GM12878 (cell line): Measurements from ENCODE around the gene ESRRB. TPM values are rescaled to one million over a fixed set of nuclear protein-coding genes. Genes with fewer than 3 reads are reported as not detected.
A peak's percentile ranks its signal among the peaks of the same experiment; 100 is the strongest.

Experiments used
- ATAC-seq: fragments of 200-7000 bp; cut with Tn5 transposase; 3 replicates; pipeline ENCODE4 v1.9.1; 2020; ENCODE audit warnings: mild to moderate bottlenecking, moderate library complexity
- BruUV-seq: library from RNA; stranded (reverse); fragments of 400-500 nt; replicated peaks from 2 replicates; lab custom pipeline; 2021; lab: Mats Ljungman, UMichigan
- CTCF ChIA-PET: fragments of 300-600 bp; sonication (Branson Sonifier 250); formaldehyde crosslinking; extraction: SDS; loops from one replicate; lab custom pipeline; 2021; ENCODE audit warnings: inconsistent platforms; lab: Yijun Ruan, JAX
- POLR2A ChIA-PET: fragments of 350-600 bp; formaldehyde crosslinking; extraction: SDS; loops from one replicate; lab custom pipeline; 2021; ENCODE audit warnings: inconsistent platforms; lab: Charles Lee
- RAD21 ChIA-PET: fragments of 300-600 bp; sonication (Branson Sonifier 250); formaldehyde crosslinking; loops from one replicate; lab custom pipeline; 2023; ENCODE audit warnings: antibody characterized with exemption; ENCODE audit not compliant: unreplicated experiment; lab: Charles Lee
- SMC1A ChIA-PET: fragments of 300-600 bp; sonication (Branson Sonifier 250); formaldehyde crosslinking; loops from one replicate; lab custom pipeline; 2023; ENCODE audit not compliant: unreplicated experiment, uncharacterized antibody; lab: Charles Lee
- DNase-seq: peaks from one replicate; pipeline ENCODE4 v3.0.0-alpha.2; 2011; ENCODE audit warnings: low read depth, low spot score
- FAIRE-seq: peaks from 3 replicates; lab custom pipeline; 2011; peaks lifted over from hg19 to GRCh38; lab: Jason Lieb, UNC
- H2AFZ ChIP-seq: 2 replicates; pipeline ENCODE4 v1.6.0; 2011; ENCODE audit warnings: low read depth, low read length, control low read depth; ENCODE audit not compliant: control insufficient read depth
- H3K27ac ChIP-seq: 2 replicates; pipeline ENCODE4 v1.5.1; 2011; ENCODE audit warnings: control low read depth; ENCODE audit not compliant: control insufficient read depth, insufficient read depth
- H3K27me3 ChIP-seq, 2 experiments: replicated peaks in 1 of 2; 2 replicates each; pipeline versions ENCODE4 v1.6.0 to v1.6.1; 2011; ENCODE audit warnings: low read length in 1 of 2; ENCODE audit not compliant: control insufficient read depth in 2 of 2, insufficient read depth in 2 of 2
- H3K36me3 ChIP-seq, 2 experiments: 2 replicates each; pipeline ENCODE4 v1.5.1; 2011; ENCODE audit warnings: low read length in 1 of 2; ENCODE audit not compliant: control insufficient read depth in 2 of 2, insufficient read depth in 2 of 2
- H3K4me1 ChIP-seq: 2 replicates; pipeline ENCODE4 v1.6.1; 2011; ENCODE audit warnings: mild to moderate bottlenecking, low read length, moderate library complexity, mixed read lengths; ENCODE audit not compliant: control insufficient read depth, insufficient read depth
- H3K4me2 ChIP-seq: 2 replicates; pipeline ENCODE4 v1.6.0; 2011; ENCODE audit warnings: control low read depth; ENCODE audit not compliant: control insufficient read depth, insufficient read depth
- H3K4me3 ChIP-seq: fragments of 200-600 bp; sonication (generic); 2 replicates; pipeline ENCODE4 v1.5.1; 2016
- H3K79me2 ChIP-seq: 2 replicates; pipeline ENCODE4 v1.6.0; 2011; ENCODE audit warnings: low read length; ENCODE audit not compliant: control insufficient read depth, insufficient read depth
- H3K9ac ChIP-seq: 2 replicates; pipeline ENCODE4 v1.8.0; 2011; ENCODE audit warnings: low read length, control low read depth, mixed read lengths; ENCODE audit not compliant: control insufficient read depth, insufficient read depth
- H3K9me3 ChIP-seq: replicated peaks from 3 replicates; pipeline ENCODE4 v1.5.1; 2011; ENCODE audit warnings: mild to moderate bottlenecking, low read length; ENCODE audit not compliant: control insufficient read depth, insufficient read depth
- H4K20me1 ChIP-seq: 2 replicates; pipeline ENCODE4 v1.6.0; 2011; ENCODE audit not compliant: control insufficient read depth, insufficient read depth
- BMI1 ChIP-seq: fragments of 450-650 bp; IDR thresholded peaks from 2 replicates; pipeline ENCODE4 v1.6.1; 2016; ENCODE audit warnings: mild to moderate bottlenecking, moderate library complexity, borderline replicate concordance
- MYC ChIP-seq: IDR thresholded peaks from 2 replicates; pipeline ENCODE4 v1.6.1; 2011; ENCODE audit warnings: mild to moderate bottlenecking, low read length, moderate library complexity, inconsistent platforms; ENCODE audit not compliant: insufficient read depth, insufficient replicate concordance, insufficient read length, severe bottlenecking
- PBX3 ChIP-seq: IDR thresholded peaks from 2 replicates; pipeline ENCODE4 v1.6.1; 2011; ENCODE audit warnings: mild to moderate bottlenecking, low read depth, low read length, moderate library complexity; ENCODE audit not compliant: insufficient replicate concordance
- RBBP5 ChIP-seq: fragments of 200-600 bp; sonication (generic); conservative IDR thresholded peaks from 2 replicates; pipeline ENCODE4 v1.6.1; 2016
- WGBS: methylation state at CpG from one replicate; pipeline ENCODE4 v1.1.6; 2016; ENCODE audit warnings: low lambda C conversion rate; ENCODE audit not compliant: insufficient replicate concordance, insufficient coverage; ENCODE audit errors: missing lambda C conversion rate; 5-methylcytosine and 5-hydroxymethylcytosine counted together
- in situ Hi-C: fragments of 300-500 bp; cut with MboI; formaldehyde crosslinking; loops from 9 replicates; pipeline ENCODE4 v1.14.3; 2018; ENCODE audit warnings: mixed read lengths
- intact Hi-C: fragments of 100-400 bp; cut with micrococcal nuclease; formaldehyde crosslinking; loops from one replicate; pipeline ENCODE4 v1.14.2; 2022; ENCODE audit not compliant: unreplicated experiment
- polyA plus RNA-seq, 11 experiments: library from polyadenylated mRNA; depleted of rRNA in 4 of 11; unstranded in 6 of 11; stranded (reverse) in 5 of 11; fragments of >200 nt; fragmentation: Nextera tagmentation in 4 of 11; fragmentation: Illumina TruSeq in 1 of 11; extraction: Ambion mirVana in 4 of 11; extraction: Trizol in 1 of 11; gene quantifications; 1 replicate in 1 of 11; 2 replicates in 10 of 11; pipeline versions ENCODE4 v1.2.1 to v1.2.3, GENCODE V29; 2011 to 2016; ENCODE audit warnings: inconsistent platforms in 2 of 11, missing spikeins in 2 of 11, low read depth in 1 of 11
- total RNA-seq, 4 experiments: library from RNA; depleted of rRNA in 3 of 4; stranded (reverse); fragments of >200 nt in 3 of 4; fragmentation: Illumina TruSeq in 1 of 4; extraction: Trizol in 1 of 4; gene quantifications; 2 replicates each; pipeline versions ENCODE4 v1.2.1 to v1.2.3, GENCODE V29; 2013 to 2021
- TF ChIP-seq, protein P1 (sequence below): IDR thresholded peaks from 2 replicates; pipeline ENCODE4 v1.6.1; 2012; ENCODE audit warnings: mild to moderate bottlenecking, low read depth, low read length
- TF ChIP-seq, protein P2 (sequence below): fragments of 450-650 bp; IDR thresholded peaks from 2 replicates; pipeline ENCODE4 v1.6.1; 2016; ENCODE audit warnings: mild to moderate bottlenecking

The ESRRB gene
- total and polyA plus RNA-seq, 10 of the 15 experiments (the other 5 are each of a cell fraction or from before 2014, with no cell fraction given) = 0.03 to 0.73 (median 0.11) TPM; not detected in 6

DNA sequence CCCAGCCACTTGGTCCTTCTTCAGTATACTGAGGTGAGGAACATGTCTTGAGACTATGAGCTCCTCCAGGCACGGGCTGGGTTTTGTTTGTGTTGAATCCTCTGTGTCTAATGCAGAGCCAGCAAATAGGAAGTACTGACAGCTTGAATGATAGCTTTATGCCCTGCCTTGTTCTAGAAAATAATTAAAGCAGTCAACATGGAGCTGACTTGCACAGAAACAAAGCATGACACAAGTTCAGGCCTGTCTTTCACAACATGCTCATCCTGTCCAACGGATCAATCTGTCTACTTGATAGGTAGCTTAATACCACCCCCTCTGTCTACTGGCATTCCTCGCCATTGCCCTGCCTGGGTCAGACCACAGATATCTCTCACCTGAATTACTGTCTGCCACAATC lies 140.9 kb downstream of the ESRRB start:
- Histone ChIP-seq H3K4me1 (no peaks in the 10 kb centered on the region), H3K4me3 (no peak overlapping the region), H3K9ac (no peak overlapping the region), H3K4me2 (no peak overlapping the region), H3K36me3 (no peaks in the 10 kb centered on the region), H2AFZ (no peak overlapping the region), H4K20me1 (no peaks in the 10 kb centered on the region), H3K27ac (no peak overlapping the region), H3K9me3 (no peaks in the 10 kb centered on the region; the same call in 2 of the 3 replicates), H3K27me3 (no peaks in the 10 kb centered on the region; a peak in 1 of 4 replicates), H3K79me2 (no peaks in the 10 kb centered on the region)
- DNase-seq (no peak), FAIRE-seq (no peak), ATAC-seq (no peak)
- ChIA-PET RAD21 (no interaction called here), SMC1A (no interaction called here), POLR2A (interaction anchor here (0.8 kb wide), 1 partner anchor 18 kb away, joined by 4 read pairs; no protein-coding TSS in a partner anchor), CTCF (interaction anchor here (0.8 kb wide), 1 partner anchor 116 kb away, joined by 3 read pairs; no protein-coding TSS in a partner anchor)
- BruUV-seq = no TSS peak
- in situ Hi-C loops = no loop called here
- intact Hi-C loops = no loop called here
- TF ChIP-seq, protein P1, sequence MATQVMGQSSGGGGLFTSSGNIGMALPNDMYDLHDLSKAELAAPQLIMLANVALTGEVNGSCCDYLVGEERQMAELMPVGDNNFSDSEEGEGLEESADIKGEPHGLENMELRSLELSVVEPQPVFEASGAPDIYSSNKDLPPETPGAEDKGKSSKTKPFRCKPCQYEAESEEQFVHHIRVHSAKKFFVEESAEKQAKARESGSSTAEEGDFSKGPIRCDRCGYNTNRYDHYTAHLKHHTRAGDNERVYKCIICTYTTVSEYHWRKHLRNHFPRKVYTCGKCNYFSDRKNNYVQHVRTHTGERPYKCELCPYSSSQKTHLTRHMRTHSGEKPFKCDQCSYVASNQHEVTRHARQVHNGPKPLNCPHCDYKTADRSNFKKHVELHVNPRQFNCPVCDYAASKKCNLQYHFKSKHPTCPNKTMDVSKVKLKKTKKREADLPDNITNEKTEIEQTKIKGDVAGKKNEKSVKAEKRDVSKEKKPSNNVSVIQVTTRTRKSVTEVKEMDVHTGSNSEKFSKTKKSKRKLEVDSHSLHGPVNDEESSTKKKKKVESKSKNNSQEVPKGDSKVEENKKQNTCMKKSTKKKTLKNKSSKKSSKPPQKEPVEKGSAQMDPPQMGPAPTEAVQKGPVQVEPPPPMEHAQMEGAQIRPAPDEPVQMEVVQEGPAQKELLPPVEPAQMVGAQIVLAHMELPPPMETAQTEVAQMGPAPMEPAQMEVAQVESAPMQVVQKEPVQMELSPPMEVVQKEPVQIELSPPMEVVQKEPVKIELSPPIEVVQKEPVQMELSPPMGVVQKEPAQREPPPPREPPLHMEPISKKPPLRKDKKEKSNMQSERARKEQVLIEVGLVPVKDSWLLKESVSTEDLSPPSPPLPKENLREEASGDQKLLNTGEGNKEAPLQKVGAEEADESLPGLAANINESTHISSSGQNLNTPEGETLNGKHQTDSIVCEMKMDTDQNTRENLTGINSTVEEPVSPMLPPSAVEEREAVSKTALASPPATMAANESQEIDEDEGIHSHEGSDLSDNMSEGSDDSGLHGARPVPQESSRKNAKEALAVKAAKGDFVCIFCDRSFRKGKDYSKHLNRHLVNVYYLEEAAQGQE = no peak
- TF ChIP-seq RBBP5 (no peak), BMI1 (no peak), MYC (no peak), PBX3 (no peak)
- TF ChIP-seq, protein P2, sequence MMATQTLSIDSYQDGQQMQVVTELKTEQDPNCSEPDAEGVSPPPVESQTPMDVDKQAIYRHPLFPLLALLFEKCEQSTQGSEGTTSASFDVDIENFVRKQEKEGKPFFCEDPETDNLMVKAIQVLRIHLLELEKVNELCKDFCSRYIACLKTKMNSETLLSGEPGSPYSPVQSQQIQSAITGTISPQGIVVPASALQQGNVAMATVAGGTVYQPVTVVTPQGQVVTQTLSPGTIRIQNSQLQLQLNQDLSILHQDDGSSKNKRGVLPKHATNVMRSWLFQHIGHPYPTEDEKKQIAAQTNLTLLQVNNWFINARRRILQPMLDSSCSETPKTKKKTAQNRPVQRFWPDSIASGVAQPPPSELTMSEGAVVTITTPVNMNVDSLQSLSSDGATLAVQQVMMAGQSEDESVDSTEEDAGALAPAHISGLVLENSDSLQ = peak; percentile 52
- 2% methylated on average over 3 of the region's 3 CpGs for WGBS
